ENCODE data around the gene CAMTA1.
A peak's percentile ranks its signal among the peaks of the same experiment; 100 is the strongest.

Gene CAMTA1

GRCh38 chr1:7335224-7335879 is 550.1 kb downstream of the CAMTA1 start:
- DNase-seq (ENCODE audit: low read depth, low spot score): peak; percentile 12

- DNase-seq (ENCODE audit: low read depth, low spot score): no peak
Measured at GRCh38 chr1:7338439-7338838, 553.2 kb downstream of the CAMTA1 start.

DNA sequence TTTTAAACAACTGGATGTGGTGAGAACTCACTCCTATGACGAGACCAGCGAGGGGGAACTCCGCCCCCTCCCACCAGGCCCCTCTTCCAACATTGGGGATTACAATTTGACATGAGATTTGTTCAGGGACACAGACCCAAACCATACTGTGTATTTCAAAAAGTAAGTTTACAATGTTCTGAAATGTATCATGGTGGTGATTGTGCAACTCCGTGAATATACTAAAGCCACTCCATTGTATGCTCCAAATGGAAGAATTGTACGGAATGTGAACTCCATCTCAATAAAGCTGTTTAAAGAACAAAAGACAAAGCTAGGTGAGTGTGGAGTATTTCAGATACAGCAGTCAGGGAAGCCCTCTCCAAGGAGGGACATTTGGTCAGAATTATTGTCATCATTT is 553.8 kb downstream of the CAMTA1 start:
- no peak for DNase-seq (ENCODE audit: low read depth, low spot score)

- no peak for DNase-seq (ENCODE audit: low read depth, low spot score)
Measured at GRCh38 chr1:7339953-7340352, 554.7 kb downstream of the CAMTA1 start.

DNA sequence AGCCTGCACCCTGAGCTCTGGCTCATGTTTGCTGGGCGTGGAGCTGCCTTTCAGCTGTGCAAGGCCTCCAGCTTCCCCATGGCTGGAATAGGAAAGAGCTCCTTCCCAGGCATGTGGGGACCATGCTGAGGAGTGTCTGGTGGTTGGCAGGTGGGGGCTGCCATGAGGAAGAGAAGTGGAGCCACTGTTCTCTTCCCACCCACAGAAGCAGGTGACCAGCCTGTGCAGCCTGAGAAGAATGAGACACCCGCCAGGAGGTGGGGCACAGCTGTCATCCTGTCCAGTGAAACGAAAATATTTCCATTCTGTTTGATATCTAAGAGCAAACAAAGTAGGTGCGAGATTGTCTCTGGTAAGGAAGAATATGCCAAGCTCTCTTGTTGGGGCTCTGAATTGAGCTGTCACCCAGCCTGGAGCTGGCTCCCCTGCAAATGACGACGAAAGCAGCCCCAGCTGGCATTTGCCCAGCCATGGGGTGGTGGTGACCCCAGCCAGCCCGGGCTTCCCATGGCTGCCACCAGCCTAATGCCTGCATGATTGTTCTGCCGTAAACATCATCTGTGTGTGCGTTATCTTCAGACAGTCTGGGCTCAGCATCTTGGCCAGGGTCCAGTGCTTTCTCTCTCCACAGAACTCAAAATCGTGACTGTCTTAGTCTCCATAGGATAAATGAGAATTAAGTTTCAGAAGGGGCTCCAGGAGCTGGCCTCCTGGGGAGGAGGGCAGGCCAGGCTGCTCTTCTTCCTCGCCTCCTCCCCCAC is 556.1 kb downstream of the CAMTA1 start:
- DNase-seq (ENCODE audit: low read depth, low spot score): no peak

GRCh38 chr1:7343882-7344281 is 558.6 kb downstream of the CAMTA1 start:
- DNase-seq (ENCODE audit: low read depth, low spot score): no peak

GRCh38 chr1:7344299-7344698 is 559.0 kb downstream of the CAMTA1 start:
- no peak for DNase-seq (ENCODE audit: low read depth, low spot score)

DNA sequence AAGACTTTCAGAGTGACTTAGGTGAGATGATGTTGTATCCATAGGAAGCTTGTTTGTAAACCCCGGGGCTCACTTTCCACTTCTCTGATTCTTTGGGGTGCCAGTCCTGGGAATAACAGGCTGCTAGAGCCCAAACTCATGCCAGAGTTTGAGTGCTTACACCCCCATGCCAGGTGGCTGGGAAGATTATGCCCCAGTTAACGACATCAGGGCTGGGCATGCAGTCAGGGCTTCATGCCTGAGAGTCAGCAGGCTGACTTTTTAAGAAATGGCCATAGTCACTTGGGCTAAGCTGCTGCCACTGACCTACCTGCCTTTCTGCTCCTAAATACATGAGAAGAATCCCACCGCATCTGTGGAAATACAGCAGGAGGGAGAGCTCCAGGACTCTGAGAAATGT is 560.3 kb downstream of the CAMTA1 start:
- DNase-seq (ENCODE audit: low read depth, low spot score): no peak

- DNase-seq (ENCODE audit: low read depth, low spot score): peak; percentile 14
Measured at GRCh38 chr1:7346070-7346596, 560.9 kb downstream of the CAMTA1 start.

DNA sequence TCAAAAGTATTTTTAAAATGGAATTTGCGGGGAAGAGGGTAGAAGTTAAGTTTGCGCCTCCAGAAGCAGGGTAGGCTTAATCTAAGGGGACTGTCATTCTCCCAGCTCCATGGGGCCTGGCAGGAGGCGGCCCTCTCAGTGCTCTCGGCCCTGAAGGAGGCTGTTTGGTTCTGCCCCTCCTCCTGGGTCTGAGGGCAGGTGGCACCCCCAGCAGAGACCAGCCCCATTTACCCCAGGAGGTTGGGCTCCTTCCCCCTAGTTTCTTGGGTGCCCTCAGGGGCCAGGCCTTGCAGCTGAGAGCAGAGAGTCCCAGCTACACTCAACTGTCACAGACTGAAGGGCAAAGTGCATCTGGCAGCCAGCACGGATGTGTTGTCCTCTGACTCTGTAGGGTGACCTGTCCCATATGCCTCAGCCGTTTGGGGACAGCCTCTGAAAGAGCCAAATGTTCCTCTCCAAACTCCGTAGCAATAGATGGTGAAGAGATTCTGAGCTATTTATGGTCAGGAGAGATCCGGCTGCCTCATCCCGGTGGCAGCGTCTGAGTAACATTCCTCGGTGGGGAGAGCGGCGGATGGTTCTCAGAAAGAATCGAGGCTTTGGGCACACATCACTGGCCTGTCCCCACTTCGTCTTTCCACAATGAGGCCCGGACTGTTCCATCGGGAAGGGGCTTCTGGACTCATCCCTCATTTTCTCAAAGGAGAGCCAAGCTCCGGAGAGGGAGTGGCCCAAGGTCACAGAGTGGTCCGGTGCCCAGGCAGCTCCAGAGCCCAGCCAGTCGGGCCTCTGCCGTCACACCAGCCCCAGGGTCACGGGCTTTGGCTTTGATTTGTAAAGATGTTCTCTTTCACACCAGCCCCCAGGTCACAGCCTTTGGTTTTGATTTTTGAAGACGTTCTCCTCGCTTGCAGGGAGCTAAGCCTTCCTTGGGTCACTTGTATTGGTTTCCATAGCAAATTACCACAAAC is 561.6 kb downstream of the CAMTA1 start:
- no peak for DNase-seq (ENCODE audit: low read depth, low spot score)

DNA sequence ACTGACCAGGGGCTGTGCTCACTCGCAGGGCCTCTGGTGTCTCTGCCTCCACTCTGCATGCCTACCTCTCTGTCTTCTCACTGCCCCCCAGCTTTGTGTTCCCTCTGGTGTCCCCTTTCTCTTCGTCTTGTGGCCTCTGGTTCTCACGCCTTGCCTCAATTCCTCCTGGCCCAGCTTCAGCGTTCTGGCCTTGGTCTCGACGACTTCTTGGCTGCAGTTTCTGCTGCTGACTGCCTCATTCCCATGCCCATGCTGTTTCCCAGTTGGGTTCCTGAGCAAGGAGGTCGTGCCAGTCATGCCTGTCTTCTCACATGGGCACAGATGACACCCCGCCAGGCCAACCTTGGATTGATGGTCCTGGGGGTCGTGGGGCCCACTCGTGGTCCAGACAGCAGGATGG is 562.8 kb downstream of the CAMTA1 start:
- no peak for DNase-seq (ENCODE audit: low read depth, low spot score)

- DNase-seq (ENCODE audit: low read depth, low spot score): no peak
Measured at GRCh38 chr1:7348580-7348979, 563.3 kb downstream of the CAMTA1 start.

GRCh38 chr1:7350804-7351203 is 565.5 kb downstream of the CAMTA1 start:
- no peak for DNase-seq (ENCODE audit: low read depth, low spot score)

DNA sequence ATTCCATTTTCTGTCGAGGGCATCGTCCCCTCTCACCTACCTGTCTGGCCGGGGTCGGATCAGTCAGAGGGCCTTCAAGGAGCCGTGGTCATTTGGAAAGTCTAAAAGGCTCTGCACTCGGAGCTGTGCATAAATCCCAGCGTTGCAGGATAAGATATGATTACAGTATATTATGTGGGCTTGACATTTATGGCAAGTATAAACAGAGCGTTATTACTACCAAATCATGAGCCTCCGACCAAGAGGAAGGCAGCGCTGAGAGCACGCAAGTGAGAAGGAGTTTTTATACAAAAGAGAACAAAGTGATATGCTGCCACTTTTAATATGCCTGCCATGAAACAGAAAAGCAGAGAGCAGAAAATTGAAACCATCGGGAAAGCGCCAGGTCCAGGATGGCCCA is 566.4 kb downstream of the CAMTA1 start:
- DNase-seq (ENCODE audit: low read depth, low spot score): no peak

DNA sequence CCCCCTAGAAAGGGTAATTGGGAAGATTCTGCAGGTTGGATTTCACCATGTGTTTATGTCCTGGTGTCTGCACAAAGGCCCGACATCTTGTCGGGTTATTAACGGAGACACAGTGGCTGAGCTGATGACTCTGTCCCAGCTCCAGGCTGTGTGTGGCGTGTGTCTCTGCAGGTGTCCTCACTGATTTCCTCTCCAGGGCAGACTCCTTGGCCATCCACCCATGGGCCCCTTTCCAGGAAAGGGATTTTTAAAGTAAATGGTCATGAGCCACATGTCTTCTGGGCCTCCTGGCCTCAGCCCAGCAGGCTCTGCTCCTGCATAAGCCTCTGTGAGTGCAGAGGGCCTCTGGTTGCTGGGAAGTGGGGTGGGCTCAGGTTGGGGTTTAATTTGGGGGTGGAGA is 567.1 kb downstream of the CAMTA1 start:
- DNase-seq (ENCODE audit: low read depth, low spot score): no peak

DNA sequence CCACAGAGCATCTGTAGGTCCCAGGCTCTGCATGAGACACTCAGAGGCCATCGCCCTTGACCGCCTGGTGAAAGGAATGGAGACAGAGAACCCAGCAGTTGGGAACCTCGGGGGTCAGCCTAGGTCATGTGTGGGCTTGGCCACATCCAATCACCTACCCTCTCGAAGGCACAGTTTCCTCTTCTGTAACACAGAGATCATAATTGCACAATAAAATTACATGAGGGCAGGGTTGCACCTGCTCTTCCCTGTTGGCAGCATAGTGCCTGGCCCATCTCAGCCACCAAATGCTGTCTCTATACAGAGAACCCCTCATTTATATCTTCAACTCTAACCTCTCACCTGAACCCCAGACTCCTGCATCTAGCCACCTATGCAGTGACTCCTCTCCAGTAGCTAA is 567.7 kb downstream of the CAMTA1 start:
- no peak for DNase-seq (ENCODE audit: low read depth, low spot score)

DNA sequence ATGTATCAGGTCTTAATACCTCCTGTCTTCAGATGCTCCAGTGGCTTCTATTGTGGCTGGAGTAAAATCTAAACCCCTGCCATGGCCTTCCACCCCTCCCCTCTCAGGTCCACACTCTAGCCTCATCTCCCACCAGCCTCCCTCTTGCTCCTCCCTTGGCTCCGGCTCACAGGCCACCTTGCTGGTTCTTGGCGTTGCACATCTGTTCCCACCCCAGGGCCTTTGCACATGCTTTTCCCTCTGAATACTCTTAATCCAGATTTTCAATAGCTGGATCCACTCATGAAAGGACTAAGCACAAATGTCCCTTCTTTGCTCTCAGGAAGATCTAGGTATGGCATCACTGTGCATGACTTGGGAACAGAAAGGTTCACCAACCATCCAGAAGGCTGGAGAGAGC is 570.4 kb downstream of the CAMTA1 start:
- no peak for DNase-seq (ENCODE audit: low read depth, low spot score)

DNA sequence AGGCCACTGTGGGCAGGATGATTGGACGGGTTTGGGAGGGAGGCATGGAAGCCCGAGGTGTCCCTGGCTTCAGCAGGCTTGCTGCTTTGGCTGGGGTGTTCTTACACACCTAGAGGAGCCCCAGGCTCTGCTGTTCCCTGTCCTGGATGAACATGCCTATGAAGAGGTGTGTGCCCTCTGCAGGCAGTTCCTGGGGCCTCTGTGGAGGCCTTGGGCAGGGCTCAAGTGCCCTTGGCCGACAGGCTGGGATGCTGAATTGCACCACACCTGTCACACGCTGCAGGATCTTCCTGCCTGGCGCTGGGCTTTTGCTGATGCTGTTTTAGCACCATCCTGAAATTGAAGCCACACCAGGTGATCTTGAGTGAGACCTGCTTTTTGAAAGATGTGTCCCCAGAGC is 570.8 kb downstream of the CAMTA1 start:
- no peak for DNase-seq (ENCODE audit: low read depth, low spot score)

- DNase-seq (ENCODE audit: low read depth, low spot score): no peak
Measured at GRCh38 chr1:7358425-7358824, 573.2 kb downstream of the CAMTA1 start.

DNA sequence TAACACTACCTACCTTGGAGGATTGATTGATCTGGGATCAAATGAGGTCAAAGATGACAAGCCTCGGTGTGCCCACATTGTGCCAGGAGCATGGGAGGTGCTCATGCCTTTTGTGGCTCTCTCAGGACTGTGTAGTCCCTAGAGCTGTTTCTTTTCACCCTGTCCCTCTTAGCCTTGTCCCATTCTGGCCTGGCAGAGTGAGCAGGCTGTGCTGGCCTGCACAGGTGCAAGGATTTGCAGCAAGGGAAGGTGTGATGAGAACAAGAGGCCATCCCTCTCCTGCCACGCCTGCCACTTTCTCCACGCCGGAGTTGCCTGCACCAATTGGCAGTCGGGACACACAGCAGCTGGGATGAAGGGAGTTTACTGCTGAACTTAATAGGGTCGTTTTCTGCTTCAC is 575.3 kb downstream of the CAMTA1 start:
- no peak for DNase-seq (ENCODE audit: low read depth, low spot score)

DNA sequence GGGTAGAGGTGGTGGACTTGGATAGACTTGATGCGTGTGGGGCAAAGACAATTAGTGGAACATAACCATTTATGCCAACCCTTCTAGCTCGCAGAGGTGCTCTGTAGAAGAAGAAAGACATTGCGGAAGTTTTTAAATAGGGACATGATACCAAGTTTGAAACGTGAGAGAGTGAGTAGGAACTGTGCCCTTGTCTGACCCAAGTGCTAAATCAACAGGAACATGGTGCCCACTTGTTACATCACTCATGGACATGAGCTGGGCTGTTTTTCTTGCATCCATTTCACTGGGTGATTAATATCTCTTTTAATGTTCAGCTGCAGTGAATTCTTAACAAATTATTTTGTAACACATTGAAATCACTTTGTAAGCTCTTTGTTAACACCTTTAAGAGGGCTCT is 577.7 kb downstream of the CAMTA1 start:
- no peak for DNase-seq (ENCODE audit: low read depth, low spot score)

GRCh38 chr1:7363450-7363849 is 578.2 kb downstream of the CAMTA1 start:
- DNase-seq (ENCODE audit: low read depth, low spot score): no peak
